Progenitor cell of endocrine pancreas (in vitro differentiated cells): ENCODE results near the gene PTPRA. TPM values are rescaled to one million over a fixed set of nuclear protein-coding genes. Genes with fewer than 3 reads are reported as not detected.

Experiments used
- DNase-seq: peaks from one replicate; pipeline ENCODE4 v3.0.0; 2021; ENCODE audit warnings: low spot score; ENCODE audit not compliant: unreplicated experiment
- H3K27ac Mint-ChIP-seq: 2 replicates; pipeline ENCODE4 v1.8.0; 2021; ENCODE audit warnings: mild to moderate bottlenecking, moderate library complexity, mixed read lengths
- H3K27me3 Mint-ChIP-seq: 2 replicates; pipeline ENCODE4 v1.8.0; 2021; ENCODE audit warnings: mixed read lengths
- H3K36me3 Mint-ChIP-seq: 2 replicates; pipeline ENCODE4 v1.8.0; 2022; ENCODE audit warnings: mixed read lengths; ENCODE audit not compliant: insufficient read depth
- H3K4me1 Mint-ChIP-seq: 2 replicates; pipeline ENCODE4 v1.8.0; 2021; ENCODE audit warnings: low read depth, mixed read lengths
- H3K4me3 Mint-ChIP-seq: 2 replicates; pipeline ENCODE4 v1.8.0; 2021; ENCODE audit warnings: low read depth, mild to moderate bottlenecking, moderate library complexity, mixed read lengths
- H3K9me3 Mint-ChIP-seq: 2 replicates; pipeline ENCODE4 v1.8.0; 2021; ENCODE audit warnings: low read depth, mixed read lengths
- CTCF ChIP-seq: fragments of 200-600 bp; sonication (generic); IDR thresholded peaks from one replicate; pipeline ENCODE4 v1.5.0; 2021; ENCODE audit warnings: antibody characterized with exemption, mild to moderate bottlenecking; ENCODE audit not compliant: unreplicated experiment
- total RNA-seq: library from RNA; stranded (reverse); gene quantifications from 2 replicates; pipeline ENCODE4 v1.2.1, GENCODE V29; 2021

The PTPRA gene
- total RNA-seq, 1 donor from 2014 or later: 73.2 TPM

- peaks cover 1% of the 10 kb centered on the region for H3K4me1 Mint-ChIP-seq
- no peak for DNase-seq
- H3K4me3 Mint-ChIP-seq: peak overlapping the region; percentile 38
- no peak for TF ChIP-seq CTCF
- no peaks in the 10 kb centered on the region for H3K36me3 Mint-ChIP-seq
- H3K27ac Mint-ChIP-seq: peak overlapping the region; percentile 62
- H3K9me3 Mint-ChIP-seq: no peaks in the 10 kb centered on the region
- H3K27me3 Mint-ChIP-seq: peaks cover 66% of the 10 kb centered on the region
Measured at GRCh38 chr20:3081641-3082040, 208.4 kb downstream of the PTPRA start.

DNA sequence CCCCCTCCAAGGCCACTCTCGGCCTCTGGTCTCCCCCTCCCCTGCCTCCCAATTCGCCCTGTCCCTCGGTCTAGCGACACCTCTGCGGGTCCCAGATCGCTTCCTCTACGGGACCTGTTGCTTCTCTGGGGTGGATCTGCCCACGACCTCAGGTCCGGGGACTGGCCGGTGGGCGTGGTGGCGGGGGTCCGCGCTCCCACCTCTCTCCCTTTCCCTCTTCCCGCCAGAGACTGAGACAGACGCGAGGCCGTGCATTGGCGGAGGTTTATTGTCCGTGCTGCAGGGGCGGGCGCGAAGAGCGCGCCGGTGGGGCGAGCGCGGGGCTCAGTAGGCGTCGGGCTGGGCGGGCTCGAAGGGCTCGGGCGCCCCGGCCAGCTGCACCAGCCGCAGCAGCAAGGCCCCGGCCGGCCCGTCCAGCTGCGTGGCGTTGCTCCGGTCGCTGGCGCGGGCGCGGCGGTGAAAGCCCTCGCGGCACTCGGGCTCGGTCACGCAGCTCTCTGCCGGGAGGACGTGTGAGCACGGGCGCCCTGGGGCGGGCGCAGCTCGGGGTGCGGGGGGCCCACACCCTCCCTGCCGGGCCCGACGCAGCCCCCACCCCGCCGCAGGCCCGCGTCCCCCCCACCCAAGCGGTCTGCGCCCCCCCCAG, 209.1 kb downstream of the PTPRA start:
- H3K27ac Mint-ChIP-seq: no peak overlapping the region
- no peak for DNase-seq
- H3K4me3 Mint-ChIP-seq: peak overlapping the region; percentile 47
- H3K36me3 Mint-ChIP-seq: no peaks in the 10 kb centered on the region
- peaks cover 1% of the 10 kb centered on the region for H3K4me1 Mint-ChIP-seq
- no peak for TF ChIP-seq CTCF
- peaks cover 66% of the 10 kb centered on the region for H3K27me3 Mint-ChIP-seq
- no peaks in the 10 kb centered on the region for H3K9me3 Mint-ChIP-seq

DNA sequence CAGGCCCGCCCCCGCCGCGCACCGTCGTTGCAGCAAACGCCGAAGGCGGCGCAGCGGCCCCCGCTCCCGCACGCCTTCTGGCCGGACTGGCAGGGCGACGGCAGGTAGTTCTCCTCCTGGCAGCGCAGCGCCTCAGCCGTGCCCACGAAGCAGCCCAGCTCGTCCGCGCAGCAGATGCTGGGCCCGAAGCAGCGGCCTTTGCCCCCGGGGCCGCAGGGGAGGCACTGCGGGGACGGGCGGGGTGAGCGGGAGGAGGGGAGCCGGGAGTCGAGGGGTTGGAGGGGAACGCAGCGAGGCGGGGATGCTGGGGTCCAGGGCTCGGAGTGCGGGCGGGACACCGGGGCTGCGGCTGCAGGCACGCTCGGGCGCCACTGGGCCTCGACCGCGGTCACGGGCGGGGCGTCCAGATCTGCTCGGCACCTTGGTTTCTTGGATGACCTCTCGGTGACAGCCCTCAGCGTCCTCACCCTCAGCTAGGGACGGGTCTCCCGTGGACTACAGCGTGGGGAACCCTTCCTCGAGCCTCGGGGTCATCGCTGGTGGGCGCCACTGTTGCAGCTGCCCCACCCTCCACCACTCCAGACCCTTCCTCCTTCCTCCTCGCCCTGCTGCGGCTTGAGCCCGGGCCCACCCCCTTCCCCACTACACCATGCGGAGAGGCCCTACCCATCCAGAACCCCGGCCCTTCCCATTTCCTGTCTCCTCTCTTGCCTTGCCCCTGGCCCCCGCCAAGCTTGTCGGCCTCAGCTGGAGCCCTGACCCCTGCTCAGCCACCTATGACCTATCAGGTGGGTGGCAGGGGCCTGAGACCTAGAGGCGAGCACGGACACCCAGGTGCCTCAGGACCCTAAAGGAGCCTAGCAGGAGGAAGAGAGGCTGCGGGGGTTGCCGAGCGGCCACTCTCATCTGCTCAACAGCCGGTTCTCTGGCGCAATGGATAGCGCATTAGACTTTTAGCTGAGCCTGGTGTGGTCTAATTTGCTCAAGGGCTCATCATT, 210.0 kb downstream of the PTPRA start:
- H3K4me3 Mint-ChIP-seq: peak overlapping the region; percentile 24
- peaks cover 64% of the 10 kb centered on the region for H3K27me3 Mint-ChIP-seq
- H3K9me3 Mint-ChIP-seq: no peaks in the 10 kb centered on the region
- TF ChIP-seq CTCF: no peak
- no peak for DNase-seq
- peaks cover 1% of the 10 kb centered on the region for H3K4me1 Mint-ChIP-seq
- no peaks in the 10 kb centered on the region for H3K36me3 Mint-ChIP-seq
- no peak overlapping the region for H3K27ac Mint-ChIP-seq

- no peak within 1 kb of the TSS for H3K27ac Mint-ChIP-seq
- no peak for DNase-seq
- TF ChIP-seq CTCF: no peak
- H3K9me3 Mint-ChIP-seq: no peaks in the 10 kb centered on the region
- peaks cover 58% of the 10 kb centered on the region for H3K27me3 Mint-ChIP-seq
- H3K4me1 Mint-ChIP-seq: peaks cover 1% of the 10 kb centered on the region
- H3K4me3 Mint-ChIP-seq: peak within 1 kb of the TSS; percentile 24
- no peaks in the 10 kb centered on the region for H3K36me3 Mint-ChIP-seq
Measured at GRCh38 chr20:3084283-3084985, 211.2 kb downstream of the PTPRA start, which contains the start of gene AVP. TSS of gene AVP (minus strand) at chr20:3084724. CDS start at chr20:3084674, 50 bp downstream.

GRCh38 chr20:3084986-3085360, 211.7 kb downstream of the PTPRA start:
- Mint-ChIP-seq H3K4me3 (no peak overlapping the region), H3K9me3 (no peaks in the 10 kb centered on the region), H3K4me1 (peaks cover 1% of the 10 kb centered on the region), H3K27me3 (peaks cover 58% of the 10 kb centered on the region), H3K27ac (no peak overlapping the region), H3K36me3 (no peaks in the 10 kb centered on the region)
- no peak for DNase-seq
- no peak for TF ChIP-seq CTCF
